NCI-H2196 (cell line): ENCODE data around the gene ERC2.

ENCODE experiments used
- DNase-seq: peaks from one replicate; lab custom pipeline; 2025; ENCODE audit not compliant: unreplicated experiment; lab: John Stamatoyannopoulos, UW

The ERC2 gene

GRCh38 chr3:56428667-56429066, 39.6 kb downstream of the ERC2 start:
- no peak for DNase-seq

GRCh38 chr3:56424885-56425284, 43.4 kb downstream of the ERC2 start:
- no peak for DNase-seq

- no peak for DNase-seq
Measured at GRCh38 chr3:56424336-56424735, 43.9 kb downstream of the ERC2 start.

GRCh38 chr3:56423661-56424099, 44.6 kb downstream of the ERC2 start:
- DNase-seq = no peak

- no peak for DNase-seq
Measured at GRCh38 chr3:56422316-56422715, 46.0 kb downstream of the ERC2 start.

GRCh38 chr3:56421205-56421604, 47.1 kb downstream of the ERC2 start:
- DNase-seq = no peak

GRCh38 chr3:56415652-56416051, 52.6 kb downstream of the ERC2 start:
- no peak for DNase-seq

GRCh38 chr3:56413911-56414310, 54.4 kb downstream of the ERC2 start:
- DNase-seq = no peak

- DNase-seq = no peak
Measured at GRCh38 chr3:56411166-56411565, 57.1 kb downstream of the ERC2 start.

GRCh38 chr3:56410576-56410975, 57.7 kb downstream of the ERC2 start:
- DNase-seq = no peak

- no peak for DNase-seq
Measured at GRCh38 chr3:56409790-56410189, 58.5 kb downstream of the ERC2 start.

- DNase-seq = no peak
Measured at GRCh38 chr3:56408761-56409196, 59.5 kb downstream of the ERC2 start.

- DNase-seq = no peak
Measured at GRCh38 chr3:56406826-56407515, 61.3 kb downstream of the ERC2 start.

- DNase-seq = no peak
Measured at GRCh38 chr3:56404884-56405283, 63.4 kb downstream of the ERC2 start.

GRCh38 chr3:56398659-56399058, 69.6 kb downstream of the ERC2 start:
- no peak for DNase-seq

GRCh38 chr3:56397798-56398197, 70.5 kb downstream of the ERC2 start:
- DNase-seq = no peak

- no peak for DNase-seq
Measured at GRCh38 chr3:56389183-56389830, 79.0 kb downstream of the ERC2 start.

- DNase-seq = no peak
Measured at GRCh38 chr3:56383092-56383491, 85.2 kb downstream of the ERC2 start.

- no peak for DNase-seq
Measured at GRCh38 chr3:56379723-56380287, 88.5 kb downstream of the ERC2 start.

GRCh38 chr3:56375654-56376053, 92.6 kb downstream of the ERC2 start:
- DNase-seq = no peak

- DNase-seq = no peak
Measured at GRCh38 chr3:56373386-56373785, 94.9 kb downstream of the ERC2 start.

GRCh38 chr3:56370991-56371775, 97.1 kb downstream of the ERC2 start:
- no peak for DNase-seq
